Measurements from ENCODE around the gene GPC5. TPM values are rescaled to one million over a fixed set of nuclear protein-coding genes. Genes with fewer than 3 reads are reported as not detected.

GPC5 gene
- total RNA-seq, 1 donor from 2014 or later: 0.24 TPM

- H3K36me3 Mint-ChIP-seq (ENCODE audit: low read depth): no peaks in the 10 kb centered on the region
- H3K27me3 Mint-ChIP-seq: no peaks in the 10 kb centered on the region
These were observed 229.7 kb downstream of the GPC5 start for GRCh38 chr13:91627952-91628739.

GRCh38 chr13:91630946-91631345 is 232.5 kb downstream of the GPC5 start:
- no peak for TF ChIP-seq CTCF (IDR thresholded peaks at IDR 0.05)
- CTCF ChIA-PET: no interaction called here
- intact Hi-C loops (cut with micrococcal nuclease): no loop called here
- Mint-ChIP-seq H3K4me1 (no peaks in the 10 kb centered on the region), H3K36me3 (ENCODE audit: low read depth) (no peaks in the 10 kb centered on the region), H3K4me3 (no peak overlapping the region), H3K9me3 (no peaks in the 10 kb centered on the region), H3K27ac (no peak overlapping the region), H3K27me3 (no peaks in the 10 kb centered on the region)
- POLR2A ChIA-PET: no interaction called here
- no peak for ATAC-seq (ENCODE audit: low read depth)
- DNase-seq: no peak

More at GRCh38 chr13:91627952-91628739, 229.7 kb downstream of the GPC5 start:
- CTCF ChIA-PET: no interaction called here
- no peak for ATAC-seq (ENCODE audit: low read depth)
- H3K4me1 Mint-ChIP-seq: no peaks in the 10 kb centered on the region
- POLR2A ChIA-PET: no interaction called here
- intact Hi-C loops (cut with micrococcal nuclease): no loop called here
- H3K27ac Mint-ChIP-seq: no peak overlapping the region
- no peak for DNase-seq
- no peak for TF ChIP-seq CTCF (IDR thresholded peaks at IDR 0.05)
- no peaks in the 10 kb centered on the region for H3K9me3 Mint-ChIP-seq
- H3K4me3 Mint-ChIP-seq: no peak overlapping the region

GRCh38 chr13:91632086-91632485 is 233.7 kb downstream of the GPC5 start:
- intact Hi-C loops (cut with micrococcal nuclease): no loop called here
- ChIA-PET POLR2A (no interaction called here), CTCF (no interaction called here)
- Mint-ChIP-seq H3K4me3 (no peak overlapping the region), H3K9me3 (no peaks in the 10 kb centered on the region), H3K4me1 (no peaks in the 10 kb centered on the region), H3K27ac (no peak overlapping the region), H3K36me3 (ENCODE audit: low read depth) (no peaks in the 10 kb centered on the region), H3K27me3 (no peaks in the 10 kb centered on the region)
- TF ChIP-seq CTCF (IDR thresholded peaks at IDR 0.05): no peak
- no peak for DNase-seq
- ATAC-seq (ENCODE audit: low read depth): no peak

- Mint-ChIP-seq H3K4me1 (no peaks in the 10 kb centered on the region), H3K9me3 (peaks cover 4% of the 10 kb centered on the region), H3K27me3 (no peaks in the 10 kb centered on the region), H3K27ac (no peak overlapping the region), H3K4me3 (no peak overlapping the region), H3K36me3 (ENCODE audit: low read depth) (no peaks in the 10 kb centered on the region)
- TF ChIP-seq CTCF (IDR thresholded peaks at IDR 0.05): no peak
- POLR2A ChIA-PET: no interaction called here
- CTCF ChIA-PET: no interaction called here
- no peak for DNase-seq
- no peak for ATAC-seq (ENCODE audit: low read depth)
- intact Hi-C loops (cut with micrococcal nuclease): no loop called here
These were observed 240.9 kb downstream of the GPC5 start for GRCh38 chr13:91639330-91639729.

GRCh38 chr13:91643394-91643793 is 245.0 kb downstream of the GPC5 start:
- intact Hi-C loops (cut with micrococcal nuclease): no loop called here
- Mint-ChIP-seq H3K4me3 (no peak overlapping the region), H3K9me3 (no peaks in the 10 kb centered on the region), H3K4me1 (no peaks in the 10 kb centered on the region), H3K27me3 (no peaks in the 10 kb centered on the region), H3K36me3 (ENCODE audit: low read depth) (no peaks in the 10 kb centered on the region), H3K27ac (no peak overlapping the region)
- POLR2A ChIA-PET: no interaction called here
- CTCF ChIA-PET: no interaction called here
- no peak for TF ChIP-seq CTCF (IDR thresholded peaks at IDR 0.05)
- DNase-seq: no peak
- ATAC-seq (ENCODE audit: low read depth): no peak
